LNCaP clone FGC (cell line): ENCODE results near the gene SCNM1.
A peak's percentile ranks its signal among the peaks of the same experiment; 100 is the strongest.
"Not testable (repeated sequence)": the region's sequence is repeated elsewhere in the genome, so short reads cannot be mapped to it uniquely, and the experiment has no call there.

Experiments
- DNase-seq: peaks from one replicate; pipeline ENCODE4 v3.0.0-alpha.2; 2011; ENCODE audit warnings: low read depth
- H3K4me3 ChIP-seq: 2 replicates; pipeline ENCODE4 v1.5.1; 2011; ENCODE audit warnings: mild to moderate bottlenecking, low read depth, low read length, control low read depth
- TF ChIP-seq, protein P1 (sequence below): IDR thresholded peaks from 2 replicates; pipeline ENCODE4 v1.5.1; 2012; ENCODE audit warnings: mild to moderate bottlenecking; ENCODE audit not compliant: control insufficient read depth, insufficient read depth; ENCODE audit errors: extremely low read depth

SCNM1 gene

GRCh38 chr1:151193304-151193703 lies 27.4 kb downstream of the SCNM1 start:
- DNase-seq: no peak
- TF ChIP-seq, protein P1, sequence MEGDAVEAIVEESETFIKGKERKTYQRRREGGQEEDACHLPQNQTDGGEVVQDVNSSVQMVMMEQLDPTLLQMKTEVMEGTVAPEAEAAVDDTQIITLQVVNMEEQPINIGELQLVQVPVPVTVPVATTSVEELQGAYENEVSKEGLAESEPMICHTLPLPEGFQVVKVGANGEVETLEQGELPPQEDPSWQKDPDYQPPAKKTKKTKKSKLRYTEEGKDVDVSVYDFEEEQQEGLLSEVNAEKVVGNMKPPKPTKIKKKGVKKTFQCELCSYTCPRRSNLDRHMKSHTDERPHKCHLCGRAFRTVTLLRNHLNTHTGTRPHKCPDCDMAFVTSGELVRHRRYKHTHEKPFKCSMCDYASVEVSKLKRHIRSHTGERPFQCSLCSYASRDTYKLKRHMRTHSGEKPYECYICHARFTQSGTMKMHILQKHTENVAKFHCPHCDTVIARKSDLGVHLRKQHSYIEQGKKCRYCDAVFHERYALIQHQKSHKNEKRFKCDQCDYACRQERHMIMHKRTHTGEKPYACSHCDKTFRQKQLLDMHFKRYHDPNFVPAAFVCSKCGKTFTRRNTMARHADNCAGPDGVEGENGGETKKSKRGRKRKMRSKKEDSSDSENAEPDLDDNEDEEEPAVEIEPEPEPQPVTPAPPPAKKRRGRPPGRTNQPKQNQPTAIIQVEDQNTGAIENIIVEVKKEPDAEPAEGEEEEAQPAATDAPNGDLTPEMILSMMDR: no peak
- H3K4me3 ChIP-seq: no peak overlapping the region

DNA sequence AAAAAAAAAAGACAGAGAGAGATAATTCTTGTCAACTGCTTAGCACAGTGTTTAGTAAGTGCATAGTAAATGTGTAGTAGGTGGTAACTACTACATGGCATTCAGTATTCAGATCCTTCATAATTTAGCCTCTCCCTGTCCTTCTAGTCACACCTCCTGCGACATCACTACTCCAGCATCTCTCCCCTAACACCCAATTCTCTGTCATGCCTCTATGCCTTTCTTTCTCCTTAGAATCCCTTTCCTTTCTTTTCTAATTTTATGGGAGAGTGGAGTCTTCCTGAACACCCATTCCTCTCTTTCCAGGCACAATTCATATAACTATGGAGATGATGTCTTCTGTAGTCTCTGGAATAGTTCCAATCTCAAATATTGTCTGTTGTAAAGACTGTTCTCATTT lies 27.9 kb downstream of the SCNM1 start:
- H3K4me3 ChIP-seq: no peak overlapping the region
- no peak for DNase-seq
- TF ChIP-seq, protein P1: no peak

DNA sequence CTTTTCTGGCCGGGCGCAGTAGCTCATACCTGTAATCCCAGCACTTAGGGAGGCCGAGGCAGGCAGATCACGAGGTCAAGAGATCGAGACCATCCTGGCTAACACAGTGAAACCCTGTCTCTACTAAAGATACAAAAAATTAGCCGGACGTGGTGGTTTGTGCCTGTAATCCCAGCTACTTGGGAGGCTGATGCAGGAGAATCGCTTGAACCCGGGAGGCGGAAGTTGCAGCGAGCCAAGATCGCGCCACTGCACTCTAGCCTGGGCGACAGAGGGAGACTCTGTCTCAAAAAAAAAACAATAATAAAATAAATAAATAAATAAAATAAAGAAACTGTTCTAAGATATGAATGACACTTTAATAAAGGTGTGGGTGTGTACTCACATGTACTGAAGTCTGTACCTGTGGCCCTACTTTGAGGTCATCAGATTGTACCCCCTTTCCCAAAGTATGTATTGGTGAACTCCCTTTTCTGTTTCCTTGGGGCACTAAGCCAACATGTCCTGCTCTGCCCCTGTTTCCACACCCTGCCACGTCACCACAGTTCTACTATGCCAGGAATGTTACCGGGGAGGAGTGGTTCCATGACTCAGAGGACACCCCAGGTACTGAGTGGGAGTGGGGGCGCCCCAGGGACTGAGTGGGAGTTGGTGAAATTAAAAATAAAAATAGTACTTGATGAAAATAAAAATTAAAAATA lies 29.1 kb downstream of the SCNM1 start:
- not testable (repeated sequence) for DNase-seq
- H3K4me3 ChIP-seq: peak overlapping the region; percentile 41; the same call in 1 of the 2 replicates

DNA sequence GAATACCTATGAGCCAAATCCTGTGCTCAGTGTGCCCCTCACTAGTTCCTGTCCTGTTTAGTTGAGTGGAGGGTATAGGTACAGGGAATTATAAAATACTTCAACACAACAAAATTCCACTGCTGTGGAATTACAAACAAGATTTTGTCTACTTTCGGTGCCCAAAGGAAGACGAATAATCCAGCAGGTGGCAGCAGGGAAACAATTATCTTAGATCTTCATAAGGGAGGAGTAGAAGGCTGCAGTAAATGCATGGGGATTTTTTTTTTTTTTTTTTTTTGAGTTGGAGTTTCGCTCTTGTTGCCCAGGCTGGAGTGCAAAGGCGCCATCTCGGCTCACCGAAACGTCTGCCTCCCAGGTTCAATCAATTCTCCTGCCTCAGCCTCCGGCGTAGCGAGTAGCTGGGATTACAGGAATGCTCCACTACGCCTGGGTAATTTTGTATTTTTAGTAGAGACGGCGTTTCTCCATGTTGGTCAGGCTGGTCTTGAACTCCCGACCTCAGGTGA lies 30.4 kb downstream of the SCNM1 start:
- TF ChIP-seq, protein P1: peak; percentile 78
- DNase-seq: peak; percentile 73
- H3K4me3 ChIP-seq: peak overlapping the region; percentile 41

GRCh38 chr1:151197863-151198253 lies 31.9 kb downstream of the SCNM1 start:
- TF ChIP-seq, protein P1: no peak
- DNase-seq: no peak
- H3K4me3 ChIP-seq: peak overlapping the region; percentile 87

- H3K4me3 ChIP-seq: peak within 1 kb of the TSS; percentile 87
- peak; percentile 97 for DNase-seq
- TF ChIP-seq, protein P1: no peak
Observed at GRCh38 chr1:151198254-151199127, 32.5 kb downstream of the SCNM1 start, which contains the start of gene PIP5K1A. PIP5K1A (plus strand) TSS chr1:151198552; CDS start chr1:151198997, 445 bp downstream.

DNA sequence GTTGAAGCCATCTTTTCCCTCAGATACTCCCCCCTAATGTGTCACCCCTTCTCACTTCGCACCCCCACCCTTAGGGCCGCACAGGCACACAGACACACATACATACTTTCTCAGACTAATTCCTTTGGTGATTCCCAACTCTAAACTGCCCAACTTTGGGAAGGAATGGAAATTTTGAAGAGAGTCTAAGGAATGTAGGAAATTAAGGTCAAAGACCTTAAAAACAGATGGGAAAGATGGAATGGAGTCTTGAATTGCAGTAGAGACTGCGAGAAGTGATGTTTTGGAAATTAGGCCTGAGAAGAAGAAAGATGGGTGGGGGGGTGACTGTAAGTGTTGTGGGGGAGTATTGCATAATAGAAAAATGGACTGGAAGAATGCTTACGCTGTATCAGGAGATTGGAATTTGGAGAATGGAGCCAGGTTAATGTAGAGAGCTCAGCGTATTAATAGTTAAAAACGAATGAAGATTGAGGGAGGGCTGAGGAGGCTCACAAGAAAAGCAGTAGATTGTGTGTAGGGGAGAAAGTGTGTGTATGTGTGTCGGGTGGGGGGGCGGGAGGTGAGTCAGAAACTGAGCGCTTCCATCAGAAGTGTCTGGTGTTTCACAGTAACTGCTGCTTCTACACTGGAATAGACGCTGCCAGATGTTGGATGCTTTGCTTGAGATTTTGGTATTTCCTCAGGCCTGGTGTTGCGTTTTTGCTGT lies 34.1 kb downstream of the SCNM1 start:
- peak overlapping the region; percentile 87 for H3K4me3 ChIP-seq
- no peak for DNase-seq
- TF ChIP-seq, protein P1: no peak

DNA sequence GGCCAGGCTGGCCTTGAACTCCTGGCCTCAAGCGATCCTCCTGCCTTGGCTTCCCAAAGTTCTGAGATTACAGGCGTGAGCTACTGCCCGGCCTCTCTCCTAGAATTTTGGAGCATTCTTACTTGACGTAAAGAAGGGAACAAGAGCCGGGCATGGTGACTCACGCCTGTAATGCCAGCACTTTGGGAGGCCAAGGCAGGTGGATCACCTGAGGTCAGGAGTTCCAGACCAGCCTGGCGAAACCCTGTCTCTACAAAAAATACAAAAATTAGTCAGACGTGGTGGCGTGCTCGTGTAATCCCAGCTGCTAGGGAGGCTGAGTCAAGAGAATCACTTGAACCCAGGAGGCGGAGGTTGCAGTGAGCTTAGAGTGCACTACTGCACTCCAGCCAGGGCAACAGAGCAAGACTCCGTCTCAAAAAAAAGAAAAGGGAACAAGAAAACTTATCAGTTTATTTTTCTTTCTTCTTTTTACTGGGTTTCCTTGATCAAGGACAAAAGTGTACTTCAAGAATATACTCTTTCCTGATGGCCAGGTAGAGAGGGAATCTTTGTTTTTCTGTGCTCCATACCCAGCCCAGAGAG lies 39.5 kb downstream of the SCNM1 start:
- H3K4me3 ChIP-seq, DNase-seq: not testable (repeated sequence)
